GM23338 (cell line): ENCODE data around the gene MAPKBP1. TPM values are rescaled to one million over a fixed set of nuclear protein-coding genes. Genes with fewer than 3 reads are reported as not detected.

Source experiments
- ATAC-seq: fragments of 200-7000 bp; cut with Tn5 transposase; 3 replicates; pipeline ENCODE4 v1.9.1; 2020
- DNase-seq: peaks from one replicate; pipeline ENCODE4 v3.0.0-alpha.2; 2015; ENCODE audit warnings: low spot score
- H2AFZ ChIP-seq: fragments of 200-600 bp; sonication (generic); 2 replicates; pipeline ENCODE4 v1.8.0; 2016; ENCODE audit warnings: antibody characterized with exemption, mild to moderate bottlenecking, moderate library complexity
- H3F3A ChIP-seq: fragments of 200-600 bp; sonication (generic); replicated peaks from 2 replicates; pipeline ENCODE4 v1.8.0; 2017; ENCODE audit warnings: antibody characterized with exemption, mixed run types, low read depth
- H3K27ac ChIP-seq: fragments of 200-600 bp; sonication (generic); 2 replicates; pipeline ENCODE4 v1.6.1; 2016; ENCODE audit warnings: low read depth
- H3K27me3 ChIP-seq: fragments of 200-600 bp; sonication (generic); 2 replicates; pipeline ENCODE4 v1.8.0; 2016; ENCODE audit warnings: mild to moderate bottlenecking, mixed run types, moderate library complexity; ENCODE audit not compliant: insufficient read depth
- H3K36me3 ChIP-seq: fragments of 200-600 bp; sonication (generic); 2 replicates; pipeline ENCODE4 v1.8.0; 2016; ENCODE audit warnings: mild to moderate bottlenecking; ENCODE audit not compliant: insufficient read depth
- H3K4me1 ChIP-seq: fragments of 200-600 bp; sonication (generic); 2 replicates; pipeline ENCODE4 v1.8.0; 2016; ENCODE audit warnings: mild to moderate bottlenecking, moderate library complexity; ENCODE audit not compliant: insufficient read depth
- H3K4me2 ChIP-seq: fragments of 200-600 bp; sonication (generic); 2 replicates; pipeline ENCODE4 v1.7.1; 2017; ENCODE audit warnings: mixed run types
- H3K4me3 ChIP-seq: fragments of 200-600 bp; sonication (generic); 2 replicates; pipeline ENCODE4 v1.6.1; 2016; ENCODE audit warnings: mixed run types
- H3K79me2 ChIP-seq: fragments of 200-600 bp; sonication (generic); replicated peaks from 2 replicates; pipeline ENCODE4 v1.8.0; 2017; ENCODE audit warnings: mild to moderate bottlenecking; ENCODE audit not compliant: insufficient read depth
- H3K9me2 ChIP-seq: fragments of 200-600 bp; sonication (generic); 2 replicates; pipeline ENCODE4 v1.8.0; 2017; ENCODE audit not compliant: insufficient read depth
- H4K20me1 ChIP-seq: fragments of 200-600 bp; sonication (generic); replicated peaks from 2 replicates; pipeline ENCODE4 v1.8.0; 2017; ENCODE audit warnings: mild to moderate bottlenecking; ENCODE audit not compliant: insufficient read depth
- H3K27ac Mint-ChIP-seq: 2 replicates; pipeline ENCODE4 v1.8.0; 2020; ENCODE audit warnings: inconsistent platforms, mild to moderate bottlenecking, moderate library complexity, mixed read lengths
- H3K27me3 Mint-ChIP-seq: 3 replicates; pipeline ENCODE4 v1.8.0; 2022; ENCODE audit warnings: low read depth, mild to moderate bottlenecking, moderate library complexity, mixed read lengths, inconsistent platforms; ENCODE audit not compliant: insufficient read depth, poor library complexity
- H3K36me3 Mint-ChIP-seq: 3 replicates; pipeline ENCODE4 v1.8.0; 2021; ENCODE audit warnings: low read depth, mild to moderate bottlenecking, inconsistent platforms, moderate library complexity, mixed read lengths
- H3K4me1 Mint-ChIP-seq: 3 replicates; pipeline ENCODE4 v1.8.0; 2020; ENCODE audit warnings: mild to moderate bottlenecking, inconsistent platforms, mixed read lengths
- H3K4me3 Mint-ChIP-seq: 3 replicates; pipeline ENCODE4 v1.8.0; 2021; ENCODE audit warnings: moderate library complexity, mild to moderate bottlenecking, inconsistent platforms, mixed read lengths
- H3K9me3 Mint-ChIP-seq: 3 replicates; pipeline ENCODE4 v1.8.0; 2020; ENCODE audit warnings: moderate library complexity, mild to moderate bottlenecking, inconsistent platforms, mixed read lengths
- CREB1 ChIP-seq: fragments of 250-450 bp; sonication (Bioruptor Pico); IDR thresholded peaks from 2 replicates; pipeline ENCODE4 v1.5.0; 2020; ENCODE audit warnings: low read depth, mild to moderate bottlenecking, moderate library complexity
- CTCF ChIP-seq, 2 experiments: fragments of 200-600 bp in 1 of 2; sonication (generic) in 1 of 2; conservative IDR thresholded peaks; 2 replicates each; pipeline versions ENCODE4 v1.5.1 to v1.6.1; 2016 to 2017; ENCODE audit warnings: antibody characterized with exemption in 2 of 2, low read depth in 2 of 2, mild to moderate bottlenecking in 2 of 2, moderate library complexity in 1 of 2
- EZH2 ChIP-seq: fragments of 200-600 bp; sonication (generic); IDR thresholded peaks from one replicate; pipeline ENCODE4 v1.8.0; 2017; ENCODE audit warnings: antibody characterized with exemption, mild to moderate bottlenecking, low read depth; ENCODE audit not compliant: unreplicated experiment
- EZH2phosphoT487 ChIP-seq: fragments of 200-600 bp; sonication (generic); IDR thresholded peaks from one replicate; pipeline ENCODE4 v1.8.1; 2018; ENCODE audit warnings: antibody characterized with exemption; ENCODE audit not compliant: unreplicated experiment
- JUNB ChIP-seq: IDR thresholded peaks from one replicate; pipeline ENCODE4 v1.6.1; 2016; ENCODE audit warnings: antibody characterized with exemption; ENCODE audit not compliant: unreplicated experiment
- NANOG ChIP-seq: IDR thresholded peaks from 2 replicates; pipeline ENCODE4 v1.6.1; 2016; ENCODE audit warnings: antibody characterized with exemption, borderline replicate concordance
- POLR2AphosphoS5 ChIP-seq: IDR thresholded peaks from 2 replicates; pipeline ENCODE4 v1.6.1; 2016; ENCODE audit warnings: antibody characterized with exemption, low read depth
- REST ChIP-seq: IDR thresholded peaks from one replicate; pipeline ENCODE4 v1.6.1; 2018; ENCODE audit warnings: antibody characterized with exemption; ENCODE audit not compliant: unreplicated experiment
- ZNF114 ChIP-seq: fragments of 250-450 bp; sonication (Bioruptor Pico); IDR thresholded peaks from 2 replicates; pipeline ENCODE4 v1.5.0; 2020; ENCODE audit warnings: mild to moderate bottlenecking, moderate library complexity
- ZNF331 ChIP-seq: fragments of 250-450 bp; sonication (Bioruptor Pico); IDR thresholded peaks from 2 replicates; pipeline ENCODE4 v1.5.0; 2020; ENCODE audit warnings: low read depth, mild to moderate bottlenecking, moderate library complexity
- polyA plus RNA-seq: library from polyadenylated mRNA; unstranded; fragments of >200 nt; fragmentation: Nextera tagmentation; extraction: Ambion mirVana; gene quantifications from 2 replicates; pipeline ENCODE4 v1.2.1, GENCODE V29; 2016
- total RNA-seq: library from RNA; depleted of rRNA; stranded (reverse); fragments of >200 nt; shearing (Covaris generic); gene quantifications from 2 replicates; pipeline ENCODE4 v1.2.3, GENCODE V29; 2014
- TF ChIP-seq, protein P1 (sequence below): fragments of 250-450 bp; sonication (Bioruptor Pico); IDR thresholded peaks from 2 replicates; pipeline ENCODE4 v1.5.0; 2020; ENCODE audit warnings: mild to moderate bottlenecking, moderate library complexity

The MAPKBP1 gene
- total and polyA plus RNA-seq, 2 experiments from 2014 or later, result 1.9 to 8.9 TPM

DNA sequence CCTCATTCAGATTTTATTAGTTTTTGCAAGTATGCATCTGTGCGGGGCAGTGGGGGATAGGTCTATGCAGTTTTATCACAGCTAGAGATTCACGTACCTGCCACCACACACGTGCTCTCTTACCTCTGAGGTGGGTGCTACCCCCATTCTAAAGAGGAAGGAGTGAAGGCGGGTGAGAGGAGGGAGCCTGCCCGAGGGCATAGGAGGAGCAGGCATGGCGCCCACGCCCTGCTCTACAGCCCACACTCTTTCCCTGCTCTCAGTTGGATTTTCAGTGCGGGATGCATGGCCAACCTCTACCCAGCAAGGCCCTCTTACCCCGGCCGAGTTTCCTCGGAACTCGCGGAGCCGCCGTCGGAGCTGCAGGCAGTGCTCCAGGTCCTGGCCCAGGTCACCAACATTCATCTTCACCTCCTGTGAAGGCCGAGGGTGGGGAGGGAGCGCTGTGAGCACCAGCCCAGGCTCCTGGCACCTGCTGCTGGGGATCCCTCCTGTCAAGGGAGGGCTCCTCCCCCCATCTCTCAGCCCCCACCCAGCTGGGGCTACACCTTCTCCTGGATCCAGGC, 91.3 kb downstream of the MAPKBP1 start (continued):
- TF ChIP-seq POLR2AphosphoS5 (no peak), EZH2phosphoT487 (no peak)
- TF ChIP-seq, protein P1, sequence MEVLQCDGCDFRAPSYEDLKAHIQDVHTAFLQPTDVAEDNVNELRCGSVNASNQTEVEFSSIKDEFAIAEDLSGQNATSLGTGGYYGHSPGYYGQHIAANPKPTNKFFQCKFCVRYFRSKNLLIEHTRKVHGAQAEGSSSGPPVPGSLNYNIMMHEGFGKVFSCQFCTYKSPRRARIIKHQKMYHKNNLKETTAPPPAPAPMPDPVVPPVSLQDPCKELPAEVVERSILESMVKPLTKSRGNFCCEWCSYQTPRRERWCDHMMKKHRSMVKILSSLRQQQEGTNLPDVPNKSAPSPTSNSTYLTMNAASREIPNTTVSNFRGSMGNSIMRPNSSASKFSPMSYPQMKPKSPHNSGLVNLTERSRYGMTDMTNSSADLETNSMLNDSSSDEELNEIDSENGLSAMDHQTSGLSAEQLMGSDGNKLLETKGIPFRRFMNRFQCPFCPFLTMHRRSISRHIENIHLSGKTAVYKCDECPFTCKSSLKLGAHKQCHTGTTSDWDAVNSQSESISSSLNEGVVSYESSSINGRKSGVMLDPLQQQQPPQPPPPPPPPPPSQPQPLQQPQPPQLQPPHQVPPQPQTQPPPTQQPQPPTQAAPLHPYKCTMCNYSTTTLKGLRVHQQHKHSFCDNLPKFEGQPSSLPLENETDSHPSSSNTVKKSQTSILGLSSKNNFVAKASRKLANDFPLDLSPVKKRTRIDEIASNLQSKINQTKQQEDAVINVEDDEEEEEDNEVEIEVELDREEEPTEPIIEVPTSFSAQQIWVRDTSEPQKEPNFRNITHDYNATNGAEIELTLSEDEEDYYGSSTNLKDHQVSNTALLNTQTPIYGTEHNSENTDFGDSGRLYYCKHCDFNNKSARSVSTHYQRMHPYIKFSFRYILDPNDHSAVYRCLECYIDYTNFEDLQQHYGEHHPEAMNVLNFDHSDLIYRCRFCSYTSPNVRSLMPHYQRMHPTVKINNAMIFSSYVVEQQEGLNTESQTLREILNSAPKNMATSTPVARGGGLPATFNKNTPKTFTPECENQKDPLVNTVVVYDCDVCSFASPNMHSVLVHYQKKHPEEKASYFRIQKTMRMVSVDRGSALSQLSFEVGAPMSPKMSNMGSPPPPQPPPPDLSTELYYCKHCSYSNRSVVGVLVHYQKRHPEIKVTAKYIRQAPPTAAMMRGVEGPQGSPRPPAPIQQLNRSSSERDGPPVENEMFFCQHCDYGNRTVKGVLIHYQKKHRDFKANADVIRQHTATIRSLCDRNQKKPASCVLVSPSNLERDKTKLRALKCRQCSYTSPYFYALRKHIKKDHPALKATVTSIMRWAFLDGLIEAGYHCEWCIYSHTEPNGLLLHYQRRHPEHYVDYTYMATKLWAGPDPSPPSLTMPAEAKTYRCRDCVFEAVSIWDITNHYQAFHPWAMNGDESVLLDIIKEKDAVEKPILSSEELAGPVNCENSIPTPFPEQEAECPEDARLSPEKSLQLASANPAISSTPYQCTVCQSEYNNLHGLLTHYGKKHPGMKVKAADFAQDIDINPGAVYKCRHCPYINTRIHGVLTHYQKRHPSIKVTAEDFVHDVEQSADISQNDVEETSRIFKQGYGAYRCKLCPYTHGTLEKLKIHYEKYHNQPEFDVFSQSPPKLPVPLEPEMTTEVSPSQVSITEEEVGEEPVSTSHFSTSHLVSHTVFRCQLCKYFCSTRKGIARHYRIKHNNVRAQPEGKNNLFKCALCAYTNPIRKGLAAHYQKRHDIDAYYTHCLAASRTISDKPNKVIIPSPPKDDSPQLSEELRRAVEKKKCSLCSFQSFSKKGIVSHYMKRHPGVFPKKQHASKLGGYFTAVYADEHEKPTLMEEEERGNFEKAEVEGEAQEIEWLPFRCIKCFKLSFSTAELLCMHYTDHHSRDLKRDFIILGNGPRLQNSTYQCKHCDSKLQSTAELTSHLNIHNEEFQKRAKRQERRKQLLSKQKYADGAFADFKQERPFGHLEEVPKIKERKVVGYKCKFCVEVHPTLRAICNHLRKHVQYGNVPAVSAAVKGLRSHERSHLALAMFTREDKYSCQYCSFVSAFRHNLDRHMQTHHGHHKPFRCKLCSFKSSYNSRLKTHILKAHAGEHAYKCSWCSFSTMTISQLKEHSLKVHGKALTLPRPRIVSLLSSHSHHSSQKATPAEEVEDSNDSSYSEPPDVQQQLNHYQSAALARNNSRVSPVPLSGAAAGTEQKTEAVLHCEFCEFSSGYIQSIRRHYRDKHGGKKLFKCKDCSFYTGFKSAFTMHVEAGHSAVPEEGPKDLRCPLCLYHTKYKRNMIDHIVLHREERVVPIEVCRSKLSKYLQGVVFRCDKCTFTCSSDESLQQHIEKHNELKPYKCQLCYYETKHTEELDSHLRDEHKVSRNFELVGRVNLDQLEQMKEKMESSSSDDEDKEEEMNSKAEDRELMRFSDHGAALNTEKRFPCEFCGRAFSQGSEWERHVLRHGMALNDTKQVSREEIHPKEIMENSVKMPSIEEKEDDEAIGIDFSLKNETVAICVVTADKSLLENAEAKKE (CRISPR knock-in tag), result no peak

- Histone ChIP-seq H3K4me3 (no peak overlapping the region), H4K20me1 (no peaks in the 10 kb centered on the region), H3K27me3 (no peaks in the 10 kb centered on the region), H3K4me2 (no peak overlapping the region), H3K36me3 (no peaks in the 10 kb centered on the region), H3K9me2 (no peaks in the 10 kb centered on the region), H3K79me2 (no peaks in the 10 kb centered on the region), H3F3A (no peaks in the 10 kb centered on the region), H2AFZ (no peak overlapping the region), H3K4me1 (no peaks in the 10 kb centered on the region), H3K27ac (no peak overlapping the region)
- H3K27me3 Mint-ChIP-seq, result peaks cover 13% of the 10 kb centered on the region
- DNase-seq (no peak), ATAC-seq (no peak)
- H3K4me3 Mint-ChIP-seq, result no peak overlapping the region
- peaks cover 13% of the 10 kb centered on the region for H3K4me1 Mint-ChIP-seq
- H3K27ac Mint-ChIP-seq, result no peak overlapping the region
- no peaks in the 10 kb centered on the region for H3K9me3 Mint-ChIP-seq
- H3K36me3 Mint-ChIP-seq, result no peaks in the 10 kb centered on the region; the same call in 2 of the 3 replicates
- TF ChIP-seq NANOG, result no peak
- no peak for TF ChIP-seq CREB1
- no peak for TF ChIP-seq REST
- TF ChIP-seq POLR2AphosphoS5, result no peak
- TF ChIP-seq JUNB, result no peak
- no peak for TF ChIP-seq ZNF114 (CRISPR knock-in tag)
- no peak for TF ChIP-seq CTCF (conservative IDR thresholded peaks at IDR 0.05; ENCODE audit: low read depth in 2 of 2)
- TF ChIP-seq ZNF331 (CRISPR knock-in tag), result no peak
- TF ChIP-seq EZH2, result no peak
Observed at GRCh38 chr15:41866263-41866703, 92.0 kb downstream of the MAPKBP1 start.
